HG03439 (cell line): Measurements from ENCODE around the gene COG7.

ENCODE experiments used
- ATAC-seq: cut with Tn5 transposase; IDR thresholded peaks from one replicate; pipeline ENCODE4 v1.9.1; 2021; ENCODE audit warnings: mild to moderate bottlenecking, moderate library complexity; ENCODE audit not compliant: unreplicated experiment

Gene COG7

DNA sequence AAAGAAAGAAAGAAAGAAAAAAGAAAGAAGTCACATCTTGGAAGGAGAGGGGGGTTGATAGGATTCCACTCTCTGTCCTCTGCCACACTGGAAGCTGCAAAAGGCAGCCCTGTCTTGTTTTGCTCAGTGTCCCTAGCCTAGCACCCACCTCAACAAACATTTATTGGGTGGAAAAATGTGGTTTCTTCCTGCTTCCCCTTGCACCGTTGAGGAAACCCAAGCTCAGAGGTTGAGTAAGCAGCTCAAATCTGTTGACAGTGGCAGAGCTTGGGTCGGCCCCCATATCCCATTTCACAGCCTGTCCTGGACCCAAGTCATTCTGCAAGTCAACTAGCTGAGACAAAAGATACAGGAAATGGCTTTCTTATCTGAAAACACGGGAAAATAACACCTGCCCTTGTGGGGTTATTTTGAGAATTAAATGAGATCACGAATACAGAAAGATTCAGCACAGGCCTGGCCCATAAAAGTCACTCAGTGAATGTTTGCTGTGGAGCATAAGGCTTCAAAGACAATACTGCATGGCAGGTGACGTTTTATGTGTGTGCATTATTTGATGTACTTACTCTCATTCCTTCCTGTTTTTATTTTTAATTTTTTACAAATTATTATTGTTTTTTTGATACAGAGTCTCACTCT, 87.3 kb downstream of the COG7 start:
- no peak for ATAC-seq

DNA sequence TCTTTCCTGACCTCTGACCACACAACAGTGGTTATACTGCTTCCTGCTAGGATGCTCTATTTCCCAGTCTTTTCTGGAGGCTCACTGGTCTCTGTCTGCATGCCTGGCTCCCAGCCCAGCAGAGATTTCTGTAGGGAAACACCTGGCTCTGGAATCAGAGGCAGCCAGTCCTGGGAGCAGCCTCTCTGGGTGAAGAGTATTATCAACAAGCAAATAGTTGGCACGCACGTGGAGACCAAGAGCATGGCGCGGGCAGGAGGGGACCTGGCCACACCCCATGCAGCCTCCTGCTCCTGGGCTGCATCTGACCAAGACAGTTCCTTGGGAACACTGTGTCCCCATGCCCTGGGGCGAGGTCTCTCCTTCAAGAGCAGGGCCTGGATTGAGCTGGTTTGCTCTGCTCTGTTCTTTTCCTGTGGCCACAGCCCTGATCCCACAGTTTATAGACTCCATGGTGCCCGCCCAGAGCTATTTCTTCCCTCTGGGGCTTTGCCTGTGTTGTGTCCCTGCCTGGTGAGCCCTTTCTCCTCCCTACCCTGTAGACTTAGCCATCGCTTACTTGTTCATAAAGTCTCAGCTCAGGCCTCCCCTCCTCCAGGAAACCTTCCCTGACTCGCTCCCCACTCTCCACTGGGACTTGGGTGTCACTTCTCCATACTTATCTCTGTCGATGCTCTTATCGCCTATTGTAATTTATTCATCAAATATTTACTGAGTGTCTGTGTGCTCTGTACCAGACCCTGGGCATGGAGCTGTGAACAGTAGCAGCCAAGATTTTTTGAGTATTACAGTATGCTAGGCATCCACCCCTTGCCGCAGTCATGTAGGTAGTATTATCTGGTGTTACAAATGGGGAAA, 90.3 kb downstream of the COG7 start:
- ATAC-seq = no peak

DNA sequence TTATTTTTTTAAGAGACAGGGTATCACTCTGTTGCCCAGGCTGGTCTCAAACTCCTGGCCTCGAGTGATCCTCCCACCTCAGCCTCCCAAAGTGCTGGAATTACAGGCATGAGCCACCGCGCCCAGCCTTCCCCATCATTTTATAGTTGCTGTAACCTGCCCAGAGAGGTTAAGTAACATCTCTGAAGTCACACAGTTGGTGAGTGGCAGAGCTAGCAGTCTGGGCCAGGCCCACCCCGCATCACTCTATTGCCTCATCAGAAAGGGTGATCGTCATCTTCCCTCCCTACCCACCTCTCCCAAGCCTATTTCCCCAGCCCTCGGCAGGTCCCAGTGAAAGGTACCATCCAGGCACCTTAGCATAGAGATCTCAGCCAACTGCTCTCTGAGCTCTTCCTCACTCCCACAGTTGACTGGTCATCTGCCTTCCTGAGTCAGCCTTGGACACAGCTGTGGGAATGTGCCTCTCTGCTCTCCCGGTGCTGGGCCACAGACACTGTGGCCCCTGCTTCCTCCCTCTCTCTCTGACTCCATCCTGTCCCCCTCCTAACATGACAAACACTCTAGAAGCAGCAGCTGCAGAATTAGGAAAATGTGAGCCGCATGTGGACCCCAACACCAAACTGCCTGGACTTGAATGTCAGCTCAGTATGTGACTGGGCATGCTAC, 93.8 kb downstream of the COG7 start:
- no peak for ATAC-seq

DNA sequence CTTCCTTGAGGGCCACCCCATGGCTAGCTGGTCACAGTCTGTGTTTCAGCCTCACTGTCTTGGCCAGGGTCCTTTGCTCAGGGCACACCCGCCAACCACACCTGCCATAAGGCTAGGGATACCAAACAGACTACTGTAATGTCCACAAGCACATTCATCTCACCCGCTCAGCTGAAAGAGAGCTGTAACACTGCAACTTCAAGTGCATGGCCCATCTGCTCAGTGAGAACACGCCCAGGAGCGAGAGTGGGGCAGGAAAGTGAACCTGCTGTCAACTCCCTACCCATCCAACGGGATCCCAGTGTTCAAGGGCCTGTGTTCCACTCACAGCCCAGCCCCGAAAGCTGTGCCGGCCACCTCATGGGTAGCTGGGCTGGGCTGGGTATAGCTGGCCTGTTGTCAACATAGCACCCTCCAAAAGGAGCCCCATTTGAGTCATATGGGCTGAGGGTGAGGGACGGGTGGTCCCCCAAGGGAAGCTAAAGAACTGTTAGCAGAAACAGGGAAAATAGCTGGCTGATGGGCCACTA, 95.2 kb downstream of the COG7 start:
- no peak for ATAC-seq

DNA sequence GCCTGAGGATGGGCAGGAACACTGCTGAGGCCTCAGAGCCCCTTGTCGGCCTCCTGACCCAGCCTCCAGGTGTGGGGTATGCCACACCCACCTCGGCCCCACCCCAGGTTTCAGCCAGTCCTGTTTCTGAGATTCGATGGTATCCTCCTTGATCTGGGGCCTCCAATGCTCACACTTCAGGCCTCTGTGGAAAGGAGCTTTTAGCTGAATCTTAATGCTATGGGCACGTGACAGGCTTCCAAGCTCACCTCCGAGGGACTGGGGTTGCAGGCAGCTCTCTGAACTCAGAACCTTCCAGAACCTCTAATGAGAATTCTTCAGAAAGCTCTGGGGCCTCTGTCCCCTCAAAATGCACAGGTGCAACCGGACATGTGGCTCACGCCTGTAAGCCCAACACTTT, 96.0 kb downstream of the COG7 start:
- ATAC-seq = no peak

DNA sequence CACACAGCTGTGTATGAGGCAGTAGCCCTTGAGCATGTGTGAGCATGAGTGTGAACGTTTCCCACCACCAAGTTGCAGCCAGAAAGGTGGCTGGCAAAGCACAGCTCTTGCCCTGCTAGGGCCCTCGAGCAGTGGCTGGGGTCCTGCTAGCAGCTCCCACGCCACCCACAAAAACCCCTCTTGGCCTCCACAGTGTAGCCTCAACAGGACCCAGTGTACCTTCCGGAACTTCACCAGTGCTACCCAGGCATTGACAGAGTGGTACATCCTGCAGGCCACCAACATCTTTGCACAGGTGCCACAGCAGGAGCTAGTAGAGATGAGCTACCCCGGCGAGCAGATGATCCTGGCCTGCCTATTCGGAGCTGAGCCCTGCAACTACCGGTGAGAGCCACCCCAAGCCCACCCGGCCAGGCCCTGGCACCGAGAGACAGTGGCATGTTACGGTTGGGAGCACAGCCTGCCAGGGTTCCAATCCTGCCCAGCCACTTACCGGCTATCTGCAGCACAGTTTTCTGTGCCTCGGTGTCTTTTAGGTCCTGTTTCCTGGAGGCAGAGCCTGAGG, 97.8 kb downstream of the COG7 start:
- ATAC-seq = no peak

DNA sequence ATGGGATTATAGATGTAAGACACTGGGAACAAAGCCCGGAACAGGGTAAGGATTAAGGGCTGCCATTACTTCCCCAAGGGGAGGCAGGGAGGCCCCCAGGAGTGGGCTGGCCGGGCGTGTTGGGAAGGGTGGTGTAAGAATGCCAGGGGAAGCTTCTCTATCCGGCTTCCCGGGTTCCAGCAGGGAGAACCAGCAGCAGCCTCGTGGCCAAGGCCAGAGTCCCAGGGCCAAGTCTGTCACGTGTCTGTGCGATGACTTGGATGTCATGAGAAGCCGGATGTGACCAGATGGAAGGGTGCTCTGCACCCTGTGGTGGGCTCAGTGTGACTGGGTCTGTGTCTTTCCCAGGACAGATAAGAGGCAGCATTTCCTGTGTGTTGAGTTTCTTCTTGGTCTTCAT, 98.7 kb downstream of the COG7 start:
- ATAC-seq = no peak

DNA sequence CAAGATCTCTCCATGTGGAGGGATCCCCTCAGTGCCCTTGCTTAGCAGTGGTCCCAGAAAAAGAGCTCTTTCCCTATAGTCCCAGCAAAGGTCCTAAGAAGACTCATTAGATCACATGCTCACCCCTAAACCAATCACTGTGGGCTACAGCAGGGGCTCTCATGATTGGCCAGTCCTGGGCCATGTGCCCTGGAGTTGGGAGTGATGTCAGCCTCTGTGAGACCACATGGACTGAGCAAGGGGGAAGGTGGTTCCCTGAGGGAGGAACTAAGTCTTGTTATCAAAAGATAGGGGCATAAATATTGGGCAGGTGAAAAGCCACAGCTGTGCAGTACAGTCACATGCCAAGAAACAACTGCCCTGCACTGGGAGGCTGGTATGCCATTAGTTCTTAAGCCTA, 99.5 kb downstream of the COG7 start:
- ATAC-seq = no peak

DNA sequence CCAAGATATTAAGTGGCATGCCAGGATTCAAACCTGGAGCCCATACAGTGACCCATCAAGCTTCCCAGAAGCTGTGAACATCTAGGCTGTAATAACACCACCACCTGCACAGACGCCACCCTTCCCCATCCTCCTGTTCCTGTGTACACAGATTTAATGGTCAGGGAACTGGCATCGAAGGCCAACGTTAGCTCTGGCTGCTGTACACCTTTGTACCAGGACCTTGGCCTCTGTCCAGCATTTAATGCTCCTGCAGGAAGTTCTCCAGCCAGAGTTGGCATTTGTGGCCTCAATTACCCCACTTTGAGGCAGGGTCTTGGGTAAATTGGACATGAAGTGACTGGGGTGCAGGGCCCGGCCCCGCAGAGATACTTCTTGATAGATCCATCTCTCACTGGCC, 101.6 kb downstream of the COG7 start:
- no peak for ATAC-seq

DNA sequence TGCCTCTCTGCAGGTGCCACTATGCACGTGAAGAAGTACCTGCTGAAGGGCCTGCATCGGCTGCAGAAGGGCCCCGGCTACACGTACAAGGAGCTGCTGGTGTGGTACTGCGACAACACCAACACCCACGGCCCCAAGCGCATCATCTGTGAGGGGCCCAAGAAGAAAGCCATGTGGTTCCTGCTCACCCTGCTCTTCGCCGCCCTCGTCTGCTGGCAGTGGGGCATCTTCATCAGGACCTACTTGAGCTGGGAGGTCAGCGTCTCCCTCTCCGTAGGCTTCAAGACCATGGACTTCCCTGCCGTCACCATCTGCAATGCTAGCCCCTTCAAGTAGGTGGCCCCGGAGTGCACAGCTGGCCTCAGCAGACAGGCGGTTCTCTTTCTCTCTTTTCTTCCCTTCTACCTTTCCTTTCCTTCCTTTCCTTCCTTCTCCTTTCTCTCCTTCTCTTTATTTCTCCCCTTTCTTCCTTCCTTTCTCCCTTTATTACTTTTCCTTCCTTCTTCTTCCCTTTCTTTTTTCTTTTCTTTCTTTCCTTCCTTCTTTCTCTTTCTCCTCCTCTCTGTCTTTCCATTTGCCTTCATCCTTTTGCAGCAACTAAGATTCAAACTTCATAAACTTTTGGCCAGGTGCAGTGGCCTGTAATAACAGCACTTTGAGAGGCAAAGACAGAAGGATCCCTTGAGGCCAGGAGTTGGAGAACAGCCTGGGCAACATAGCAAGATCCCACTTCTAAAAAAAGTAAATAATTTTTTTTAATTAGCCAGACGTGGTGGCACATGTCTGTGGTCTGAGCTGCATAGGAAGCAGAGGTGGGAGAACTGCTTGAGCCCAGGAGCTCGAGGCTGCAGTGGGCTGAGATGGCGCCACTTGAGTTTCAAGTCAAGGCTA, 104.2 kb downstream of the COG7 start:
- ATAC-seq = no peak

DNA sequence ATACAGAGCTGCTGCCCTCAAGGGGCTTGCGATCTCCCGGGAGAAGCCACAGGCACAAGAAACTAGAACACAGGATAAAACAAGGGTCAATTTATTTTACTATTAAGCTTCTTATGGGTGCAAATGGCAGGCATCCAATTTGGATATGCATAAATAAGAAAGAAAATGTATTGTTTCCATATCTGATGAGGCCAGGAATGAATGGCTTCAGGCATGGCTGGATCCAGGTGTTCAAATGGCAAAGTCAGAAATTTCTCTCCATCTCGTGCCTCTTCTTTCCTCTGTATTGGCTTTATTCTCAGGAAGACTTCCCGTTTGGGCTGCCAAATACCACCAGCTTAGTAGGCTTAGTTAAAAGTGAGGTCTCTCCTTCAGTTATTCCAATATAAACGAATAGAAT, 107.8 kb downstream of the COG7 start:
- no peak for ATAC-seq

DNA sequence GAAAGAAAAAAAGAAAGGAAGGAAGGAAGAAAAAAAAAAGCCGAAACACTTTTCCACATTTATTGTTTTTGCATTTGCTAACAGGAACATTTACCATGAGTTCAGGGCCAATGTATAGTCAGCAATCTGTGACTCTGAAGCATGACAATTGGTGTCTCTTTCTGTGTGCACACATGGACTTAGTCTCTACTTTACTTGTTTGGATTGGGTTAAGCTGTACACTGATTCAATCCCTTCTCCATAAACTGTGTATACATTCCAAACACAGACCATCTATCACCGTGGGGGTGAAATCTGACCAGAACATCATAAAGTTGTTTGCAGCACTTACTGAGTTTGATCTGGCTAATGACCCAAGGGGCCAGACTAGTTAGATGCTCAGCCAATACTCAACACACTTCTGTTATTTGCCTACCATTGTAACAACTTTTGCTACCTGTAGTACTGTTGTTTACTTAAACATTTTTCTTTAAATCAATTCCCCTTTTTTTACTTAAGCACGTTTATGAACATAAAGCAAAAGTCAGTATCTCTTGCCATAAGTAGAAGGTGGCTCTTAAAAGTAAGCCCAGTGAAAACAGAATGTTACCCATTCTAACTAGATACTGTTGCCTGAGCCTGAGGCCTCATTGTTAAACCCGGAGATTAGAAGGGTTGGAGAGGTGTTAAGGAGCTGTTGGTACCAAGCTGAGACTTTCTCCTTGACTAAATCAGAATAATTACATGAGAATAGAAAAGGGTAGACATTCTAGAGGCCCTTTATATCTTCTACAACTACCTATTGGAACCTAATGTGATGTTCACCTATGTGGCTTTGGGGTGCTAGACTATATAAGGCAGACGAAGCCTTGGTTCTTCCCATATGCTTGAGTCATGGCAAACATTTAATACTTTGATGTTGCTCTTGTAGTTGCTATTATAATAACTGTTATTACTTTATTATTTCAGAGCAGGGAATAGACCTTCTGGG, 109.1 kb downstream of the COG7 start:
- ATAC-seq = no peak

DNA sequence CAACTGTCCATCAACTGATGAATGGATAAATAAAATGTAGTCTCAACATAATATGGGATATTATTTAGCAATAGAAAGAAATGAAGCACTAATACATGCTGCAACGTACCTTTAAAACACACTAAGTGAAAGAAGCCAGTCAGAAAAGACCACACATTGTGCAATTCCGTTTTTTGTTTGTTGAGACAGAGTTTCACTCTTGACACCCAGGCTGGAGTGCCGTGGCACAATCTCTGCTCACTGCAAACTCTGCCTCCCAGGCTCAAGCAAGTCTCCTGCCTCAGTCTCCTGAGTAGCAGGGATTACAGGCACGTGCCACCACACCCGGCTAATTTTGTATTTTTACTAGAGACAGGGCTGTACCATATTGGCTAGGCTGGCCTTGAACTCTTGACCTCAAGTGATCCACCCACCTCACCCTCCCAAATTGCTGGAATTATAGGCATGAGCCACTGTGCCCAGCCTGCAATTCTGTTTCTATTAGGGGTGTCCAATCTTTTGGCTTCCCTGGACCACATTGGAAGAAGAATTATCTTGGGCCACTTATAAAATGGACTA, 110.8 kb downstream of the COG7 start:
- no peak for ATAC-seq

DNA sequence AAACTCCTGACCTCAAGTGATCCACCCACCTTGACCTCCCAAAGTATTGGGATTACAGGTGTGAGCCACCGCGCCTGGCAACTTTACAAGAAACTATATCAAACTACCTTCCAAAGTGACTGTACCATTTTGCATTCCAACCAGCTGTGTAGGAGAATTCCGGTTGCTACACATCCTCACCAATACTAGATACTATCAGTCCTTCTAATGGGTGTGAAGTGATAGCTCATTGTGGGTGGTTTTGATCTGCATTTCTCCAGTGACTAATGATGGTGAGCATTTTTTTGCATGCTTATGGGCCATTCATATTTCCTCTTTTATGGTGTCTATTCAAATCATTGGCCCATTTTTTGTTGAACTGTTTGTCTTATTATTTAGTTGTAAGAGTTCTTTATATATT, 113.2 kb downstream of the COG7 start:
- ATAC-seq = no peak
